GM12891 (cell line): Measurements from ENCODE around the gene HOXD4.

Source experiments
- POLR2AphosphoS5 ChIP-seq: IDR thresholded peaks from 2 replicates; pipeline ENCODE4 v1.6.1; 2011; ENCODE audit warnings: low read depth, low read length, control low read depth
- TAF1 ChIP-seq: IDR thresholded peaks from 2 replicates; pipeline ENCODE4 v1.6.1; 2011; ENCODE audit warnings: low read depth, low read length, control low read depth

DNA sequence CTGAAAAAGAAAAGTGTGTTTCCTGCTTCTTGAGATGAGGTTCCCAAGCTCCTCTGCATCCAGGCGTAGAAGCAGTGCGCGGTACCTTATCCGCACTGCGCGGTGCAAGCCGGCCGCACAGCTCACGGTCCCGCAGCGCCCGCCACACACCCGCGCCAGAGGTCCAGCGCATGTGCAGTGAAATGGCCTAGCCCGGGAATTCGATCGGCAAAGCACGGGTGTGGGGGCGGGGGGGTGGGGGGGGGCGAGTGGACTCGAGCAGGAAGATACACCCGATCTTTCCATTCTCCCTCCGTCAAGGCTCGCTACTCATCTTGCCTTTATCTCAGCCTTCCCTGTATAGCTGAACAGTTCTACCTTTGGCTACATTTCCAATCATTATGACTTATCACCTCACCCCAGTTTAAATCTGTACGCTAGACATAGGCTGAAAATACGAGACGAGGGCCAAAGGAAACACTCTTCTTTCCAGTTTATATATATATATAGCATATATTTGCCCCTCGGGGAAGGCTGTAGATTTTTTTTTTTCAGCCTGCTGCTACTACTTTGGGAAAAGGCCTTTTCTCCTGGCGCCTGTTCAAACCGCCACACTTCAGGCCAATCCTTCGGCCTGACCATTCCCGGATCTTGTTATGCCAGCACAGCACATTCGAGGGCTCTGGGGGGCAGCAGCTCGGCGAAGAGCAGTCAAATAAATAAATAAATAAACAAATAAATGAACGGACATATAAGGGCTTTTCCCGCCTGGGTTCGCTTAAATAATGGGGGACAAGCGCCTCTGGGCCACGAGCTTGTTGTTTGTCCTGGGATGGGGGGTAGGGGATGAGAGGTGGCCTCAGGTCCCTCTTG lies 11.5 kb upstream of the HOXD4 start:
- TF ChIP-seq TAF1, result no peak
- no peak for TF ChIP-seq POLR2AphosphoS5
